22Rv1 (cell line): ENCODE results near the gene C22orf23.
"Not testable (repeated sequence)": the region's sequence is repeated elsewhere in the genome, so short reads cannot be mapped to it uniquely, and the experiment has no call there.

Experiments used
- H3K27ac ChIP-seq: fragments of 450-650 bp; 2 replicates; pipeline ENCODE4 v1.5.1; 2017
- CTCF ChIP-seq: fragments of 450-650 bp; IDR thresholded peaks from 2 replicates; pipeline ENCODE4 v1.5.1; 2017; ENCODE audit warnings: mild to moderate bottlenecking
- ZFX ChIP-seq: fragments of 450-650 bp; IDR thresholded peaks from 2 replicates; pipeline ENCODE4 v1.6.1; 2017; ENCODE audit warnings: antibody characterized with exemption, borderline replicate concordance

C22orf23 gene

GRCh38 chr22:37981282-37982011 lies 28.0 kb upstream of the C22orf23 start:
- TF ChIP-seq CTCF (no peak), ZFX (no peak)
- H3K27ac ChIP-seq: no peak overlapping the region

GRCh38 chr22:37979782-37980181 lies 26.4 kb upstream of the C22orf23 start:
- no peak overlapping the region for H3K27ac ChIP-seq

GRCh38 chr22:37976547-37976946 lies 23.1 kb upstream of the C22orf23 start:
- TF ChIP-seq ZFX (no peak), CTCF (no peak)

More at GRCh38 chr22:37979782-37980181, 26.4 kb upstream of the C22orf23 start:
- TF ChIP-seq CTCF: no peak
- no peak for TF ChIP-seq ZFX

GRCh38 chr22:37976022-37976421 lies 22.6 kb upstream of the C22orf23 start:
- H3K27ac ChIP-seq: not testable (repeated sequence)

More at GRCh38 chr22:37976547-37976946, 23.1 kb upstream of the C22orf23 start:
- H3K27ac ChIP-seq: no peak overlapping the region

- H3K27ac ChIP-seq: no peak overlapping the region
- TF ChIP-seq ZFX: no peak
- TF ChIP-seq CTCF: no peak
Observed at GRCh38 chr22:37975153-37975552, 21.8 kb upstream of the C22orf23 start.

GRCh38 chr22:37973271-37974170 lies 20.1 kb upstream of the C22orf23 start:
- no peak for TF ChIP-seq ZFX
- TF ChIP-seq CTCF: no peak
- no peak overlapping the region for H3K27ac ChIP-seq

- TF ChIP-seq CTCF (no peak), ZFX (no peak)
- no peak overlapping the region for H3K27ac ChIP-seq
Observed at GRCh38 chr22:37972527-37972926, 19.1 kb upstream of the C22orf23 start.
